ENCODE measurements around the gene RAB32.
"Not testable (repeated sequence)": the region's sequence is repeated elsewhere in the genome, so short reads cannot be mapped to it uniquely, and the experiment has no call there.

The RAB32 gene

DNA sequence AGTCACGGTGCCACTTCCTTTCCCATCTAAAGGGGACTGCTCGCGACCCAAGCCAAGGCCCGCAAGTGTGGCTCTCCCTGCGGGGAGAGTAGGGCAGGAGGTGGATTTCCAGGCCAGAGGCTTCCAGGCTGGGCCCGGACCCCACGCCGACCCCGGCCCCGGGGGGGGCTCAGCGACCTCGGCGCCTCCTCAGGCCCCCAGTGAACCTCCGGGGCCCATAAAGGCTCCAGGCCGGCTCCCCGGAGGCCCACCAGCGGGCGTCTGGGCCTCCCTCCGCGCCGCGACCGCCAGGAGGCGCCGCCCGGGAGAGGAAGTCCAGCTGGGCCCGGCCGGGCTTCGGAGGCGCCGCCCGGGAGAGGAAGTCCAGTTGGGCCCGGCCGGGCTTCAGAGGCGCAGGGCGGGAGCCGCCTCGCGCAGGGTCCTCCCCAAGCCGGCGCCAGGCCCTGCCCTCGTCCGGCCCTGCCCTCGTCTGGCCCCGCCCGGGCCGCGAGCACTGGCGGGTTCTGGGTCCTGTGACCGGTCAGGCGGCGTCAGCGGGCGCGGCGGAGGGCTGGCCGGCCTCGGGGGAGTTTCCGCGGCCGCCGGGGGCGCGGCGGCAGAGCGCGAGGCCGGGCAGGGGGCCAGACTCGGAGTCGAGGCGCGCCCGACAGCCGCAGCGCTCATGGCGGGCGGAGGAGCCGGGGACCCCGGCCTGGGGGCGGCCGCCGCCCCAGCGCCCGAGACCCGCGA lies at the start of gene RAB32:
RAB32 (plus strand) TSS at position 623 of the 729 bp plus-strand sequence; CDS start at position 662, 39 bp downstream.
- peak within 1 kb of the TSS; percentile 62 for H3K4me3 ChIP-seq (ENCODE audit: low read depth, low read length)

DNA sequence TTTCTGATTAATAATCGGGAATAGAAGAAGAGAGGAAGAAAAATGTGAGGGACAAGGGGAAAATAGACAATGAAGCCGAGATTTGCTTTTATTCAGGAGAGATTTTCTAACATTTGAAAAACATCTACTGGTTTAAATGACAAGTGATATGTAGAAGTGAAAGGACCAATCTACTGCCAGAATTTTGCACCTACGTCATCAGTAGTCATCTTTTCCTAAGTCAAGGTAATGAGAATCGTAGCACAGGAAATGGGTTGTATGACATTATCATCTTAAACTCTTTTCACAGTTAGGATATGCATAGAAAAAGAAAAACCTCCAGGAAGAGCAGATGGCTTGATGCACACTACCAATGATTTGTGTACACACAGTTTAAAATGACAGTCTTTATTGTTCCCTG lies 45.3 kb upstream of the RAB32 start:
- no peak overlapping the region for H3K4me3 ChIP-seq (ENCODE audit: low read depth, low read length)

DNA sequence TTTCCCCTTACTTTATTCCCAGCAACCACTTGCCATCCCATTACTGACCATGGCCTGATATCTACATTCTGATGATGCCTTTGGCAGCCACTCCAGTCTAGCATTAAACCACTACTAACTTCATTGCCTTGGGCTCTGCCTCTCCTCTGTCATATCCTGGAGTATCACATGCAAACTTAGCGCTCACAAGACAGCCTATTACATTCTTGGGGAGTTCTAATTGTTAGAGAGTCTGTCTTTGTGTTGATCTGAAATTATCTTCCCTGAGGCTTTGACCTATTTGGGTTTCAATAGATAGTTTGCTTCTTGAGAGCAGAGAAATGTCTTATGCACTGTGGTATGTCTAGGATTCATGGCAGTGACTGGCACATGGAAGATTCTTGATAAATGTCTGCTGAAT lies 40.5 kb upstream of the RAB32 start:
- no peak overlapping the region for H3K4me3 ChIP-seq (ENCODE audit: low read depth, low read length)

DNA sequence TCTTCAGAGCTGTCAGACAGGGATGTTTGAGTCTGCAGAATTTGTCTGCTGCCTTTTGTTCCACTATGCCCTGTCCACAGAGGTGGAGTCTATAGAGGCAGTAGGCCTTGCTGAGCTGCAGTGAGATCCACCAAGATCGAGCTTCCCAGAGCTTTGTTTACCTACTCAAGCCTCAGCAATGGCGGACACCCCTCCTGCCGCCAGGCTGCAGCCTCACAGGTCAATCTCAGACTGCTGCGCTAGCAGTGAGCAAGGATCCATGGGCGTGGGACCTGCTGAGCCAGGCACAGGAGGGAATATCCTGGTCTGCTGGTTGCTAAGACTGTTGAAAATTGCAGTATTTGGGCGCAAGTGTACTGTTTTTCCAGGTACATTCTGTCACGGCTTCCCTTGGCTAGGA lies 28.4 kb upstream of the RAB32 start:
- no peak overlapping the region for H3K4me3 ChIP-seq (ENCODE audit: low read depth, low read length)

DNA sequence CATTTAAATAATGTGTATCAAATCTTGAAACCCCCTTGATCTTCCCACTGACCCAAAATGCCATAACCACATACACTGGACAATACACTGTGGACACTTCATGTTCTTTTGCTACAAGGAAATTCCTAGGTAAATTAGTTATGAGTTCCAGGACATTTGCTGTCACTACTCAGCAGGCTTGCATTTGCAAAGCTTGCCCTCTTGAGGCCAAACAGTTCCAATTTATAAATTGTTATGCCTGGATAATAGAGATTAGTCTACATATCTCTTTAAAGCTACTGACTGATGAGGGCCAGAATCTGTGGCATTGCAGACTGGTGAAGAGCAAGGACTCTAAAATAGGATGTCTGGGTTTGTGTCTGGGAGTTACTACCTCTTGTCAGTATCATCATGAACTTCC lies 17.4 kb upstream of the RAB32 start:
- H3K4me3 ChIP-seq (ENCODE audit: low read depth, low read length) = no peak overlapping the region

DNA sequence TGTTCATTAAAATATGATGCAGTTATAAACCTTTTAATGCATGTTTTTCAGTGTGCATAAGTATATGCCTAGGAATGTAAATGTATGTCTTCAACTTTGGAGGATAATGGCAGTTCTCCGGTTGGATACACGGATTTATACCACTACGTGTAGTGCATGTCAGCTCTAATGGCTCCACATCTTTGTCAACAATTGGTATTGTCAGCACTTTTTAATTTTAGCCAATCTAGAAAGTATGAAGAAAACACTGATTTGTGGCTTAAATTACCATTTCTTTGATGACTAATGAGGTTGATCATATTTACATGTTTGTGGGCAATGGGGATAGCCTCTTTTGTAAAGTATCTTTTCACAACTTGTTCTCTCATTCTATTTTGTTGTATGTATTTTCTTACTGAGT lies 10.9 kb upstream of the RAB32 start:
- no peak overlapping the region for H3K4me3 ChIP-seq (ENCODE audit: low read depth, low read length)

DNA sequence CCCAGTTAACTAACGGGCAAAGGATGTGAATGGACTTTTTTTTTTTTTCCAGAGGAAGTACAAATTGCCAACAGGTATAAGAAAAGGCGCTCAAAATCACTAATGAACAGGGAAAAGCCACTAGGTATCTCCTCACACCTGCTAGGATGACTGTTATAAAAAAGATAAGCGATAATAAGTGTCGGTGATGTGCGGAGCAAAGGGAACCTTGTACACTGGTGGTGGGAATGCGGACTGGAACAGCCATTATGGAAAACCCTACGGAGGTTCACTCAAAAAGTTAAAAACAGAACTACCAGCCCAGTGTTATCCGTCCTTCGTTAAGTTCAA lies 787 bp upstream of the RAB32 start:
- H3K4me3 ChIP-seq (ENCODE audit: low read depth, low read length) = peak overlapping the region; percentile 41

DNA sequence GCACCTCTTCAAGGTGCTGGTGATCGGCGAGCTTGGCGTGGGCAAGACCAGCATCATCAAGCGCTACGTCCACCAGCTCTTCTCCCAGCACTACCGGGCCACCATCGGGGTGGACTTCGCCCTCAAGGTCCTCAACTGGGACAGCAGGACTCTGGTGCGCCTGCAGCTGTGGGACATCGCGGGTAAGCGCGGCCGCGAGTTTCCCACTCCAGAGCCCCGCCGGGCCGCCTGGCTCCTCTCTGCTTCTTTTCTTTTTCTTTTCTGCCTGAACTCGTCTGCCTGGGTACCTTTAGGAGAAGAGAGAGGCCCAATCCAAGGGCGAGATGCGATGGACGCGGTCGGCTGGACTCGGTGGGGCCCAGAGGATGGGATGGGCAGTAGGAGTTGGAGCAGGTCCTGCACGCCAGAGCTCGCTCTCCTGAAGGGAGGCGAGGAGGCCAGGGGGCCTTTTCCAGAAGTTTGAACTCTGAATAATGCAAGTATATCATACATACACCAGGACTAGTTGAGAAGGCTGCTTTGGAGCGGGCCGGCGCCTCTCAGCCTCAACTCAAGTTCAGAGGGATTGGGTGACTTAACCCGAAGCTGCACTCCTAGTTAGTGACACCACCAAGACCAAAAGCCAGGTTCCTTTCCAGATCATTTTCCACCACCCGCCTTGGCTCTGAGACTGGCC lies 445 bp downstream of the RAB32 start:
- peak overlapping the region; percentile 62 for H3K4me3 ChIP-seq (ENCODE audit: low read depth, low read length)

DNA sequence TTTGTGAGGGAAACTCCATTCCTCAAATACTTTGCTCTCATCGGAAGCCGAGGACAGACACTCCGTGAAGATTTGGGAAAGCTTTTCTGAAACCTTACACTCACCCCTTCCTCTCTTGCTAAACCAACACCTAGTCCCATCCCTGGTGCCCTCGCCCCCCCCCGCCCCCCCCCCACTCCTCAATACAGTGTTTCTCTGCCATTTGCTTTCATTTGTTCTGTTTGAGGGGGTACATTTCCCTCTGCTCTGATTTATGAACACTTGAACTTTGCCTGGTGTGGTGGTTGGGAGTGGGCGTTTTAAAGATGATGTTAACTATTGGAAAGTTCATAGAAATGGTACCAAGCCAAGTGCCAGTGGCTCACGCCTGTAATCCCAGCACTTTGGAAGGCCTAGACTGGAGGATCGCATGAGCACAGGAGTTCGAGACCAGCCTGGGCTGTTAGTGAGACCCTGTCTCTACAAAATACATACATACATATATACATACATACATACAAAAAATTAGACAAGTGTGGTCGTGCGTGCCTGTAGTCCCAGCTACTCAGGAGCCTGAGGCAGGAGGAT lies 1.1 kb downstream of the RAB32 start:
- H3K4me3 ChIP-seq (ENCODE audit: low read depth, low read length) = peak overlapping the region; percentile 62

DNA sequence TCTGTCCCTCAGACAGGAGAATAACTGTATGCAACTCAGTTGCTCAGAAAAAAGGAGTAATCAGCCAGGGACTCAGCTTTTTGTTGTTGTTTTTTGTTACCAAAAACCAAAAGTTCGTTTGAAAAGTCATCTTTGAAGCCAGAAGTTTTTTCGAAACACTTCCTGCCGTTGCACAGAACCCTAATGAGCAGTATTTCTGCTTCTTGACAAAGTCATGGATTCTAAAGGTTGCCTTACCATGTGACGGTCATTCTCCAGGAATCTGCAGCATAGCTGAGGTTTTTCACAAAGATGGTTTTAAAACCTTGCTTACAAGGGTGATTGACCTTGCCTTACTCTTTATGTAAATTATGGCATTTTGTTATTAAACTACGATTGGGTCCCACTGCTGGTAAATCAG lies 1.9 kb downstream of the RAB32 start:
- H3K4me3 ChIP-seq (ENCODE audit: low read depth, low read length) = no peak overlapping the region

DNA sequence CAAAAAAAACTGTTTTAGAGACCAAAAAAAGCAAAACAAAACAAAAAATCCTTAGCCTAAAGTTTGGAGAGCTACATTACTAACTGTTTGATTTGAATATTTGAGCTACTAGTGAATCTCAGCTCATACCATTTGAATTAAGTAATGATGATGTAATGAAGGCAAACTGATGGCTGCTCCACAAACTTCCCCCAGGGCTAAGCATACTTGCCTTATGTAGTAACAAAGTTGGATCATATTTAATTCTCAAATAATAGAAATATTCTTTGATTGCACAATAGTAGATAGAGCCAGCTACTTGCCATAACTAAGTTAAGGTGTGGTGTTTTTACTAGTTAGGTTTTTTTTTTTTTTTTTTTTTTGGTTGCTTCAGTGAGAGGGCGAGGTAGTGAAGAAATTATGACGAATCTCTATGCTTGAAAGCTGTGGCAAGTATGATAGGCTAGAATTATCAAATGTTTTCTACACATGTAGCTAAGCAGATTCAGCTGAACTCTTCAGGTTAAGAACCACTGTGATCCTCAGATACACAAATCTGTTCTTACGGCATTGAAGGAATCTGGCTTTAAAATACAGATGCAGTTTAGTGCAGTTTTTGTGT lies 2.9 kb downstream of the RAB32 start:
- H3K4me3 ChIP-seq (ENCODE audit: low read depth, low read length) = no peak overlapping the region

DNA sequence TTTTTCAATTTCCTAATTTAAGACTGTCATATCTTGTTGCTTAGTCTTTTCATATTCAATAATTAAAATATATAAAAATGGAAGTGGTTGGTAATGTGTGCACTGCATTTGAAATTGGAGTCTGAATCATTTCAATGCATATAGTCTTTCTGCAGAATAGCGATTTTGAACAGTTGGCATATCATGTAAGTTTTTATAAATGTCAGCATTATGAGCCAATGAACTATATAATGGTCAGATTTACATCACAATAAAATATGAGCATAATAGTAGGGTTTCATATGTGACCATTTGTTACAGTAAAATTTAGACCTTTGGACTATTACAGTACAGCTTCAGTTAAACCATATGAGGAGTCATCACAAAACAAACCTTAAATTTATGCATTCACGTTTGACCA lies 4.3 kb downstream of the RAB32 start:
- no peak overlapping the region for H3K4me3 ChIP-seq (ENCODE audit: low read depth, low read length)

DNA sequence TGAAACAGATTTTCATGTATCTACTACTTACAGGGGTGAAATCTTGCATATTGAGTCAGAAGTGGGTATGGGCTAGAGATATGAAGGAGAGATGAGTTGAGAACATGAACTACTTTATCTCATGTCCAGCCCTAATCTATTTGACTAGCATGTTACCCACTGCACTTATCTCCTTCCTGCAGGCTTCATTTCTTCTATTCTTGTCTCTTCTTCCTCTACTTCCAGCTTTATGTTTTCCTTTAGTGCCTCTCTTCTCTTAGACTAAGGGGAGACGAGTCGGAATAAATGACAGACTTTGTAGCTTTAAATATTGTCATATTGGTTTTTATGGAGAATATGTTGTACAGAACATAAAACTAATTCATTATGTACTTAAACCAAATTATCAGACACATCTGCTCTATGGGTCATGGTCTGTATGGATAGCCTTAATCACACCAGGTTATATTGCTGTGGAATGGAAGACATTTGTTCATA lies 5.3 kb downstream of the RAB32 start:
- H3K4me3 ChIP-seq (ENCODE audit: low read depth, low read length) = no peak overlapping the region

DNA sequence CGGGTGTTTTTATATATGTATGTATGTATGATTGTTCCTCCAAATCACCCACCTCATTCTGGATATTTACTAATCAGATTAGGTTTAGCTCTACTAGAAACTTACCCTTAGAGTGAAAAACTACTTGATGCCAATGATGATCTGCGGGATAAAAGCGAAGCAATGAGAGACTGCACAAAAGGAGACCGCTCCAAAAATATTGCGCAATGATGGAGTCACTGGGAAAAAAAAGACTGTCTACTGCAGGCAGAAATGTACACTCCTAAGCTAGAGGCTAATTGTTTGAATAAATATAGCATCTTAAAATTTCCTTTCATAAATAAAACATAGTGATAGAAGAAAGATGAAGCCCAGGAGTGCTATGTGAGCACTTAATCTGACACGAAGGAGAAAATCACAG lies 7.3 kb downstream of the RAB32 start:
- H3K4me3 ChIP-seq (ENCODE audit: low read depth, low read length) = no peak overlapping the region

DNA sequence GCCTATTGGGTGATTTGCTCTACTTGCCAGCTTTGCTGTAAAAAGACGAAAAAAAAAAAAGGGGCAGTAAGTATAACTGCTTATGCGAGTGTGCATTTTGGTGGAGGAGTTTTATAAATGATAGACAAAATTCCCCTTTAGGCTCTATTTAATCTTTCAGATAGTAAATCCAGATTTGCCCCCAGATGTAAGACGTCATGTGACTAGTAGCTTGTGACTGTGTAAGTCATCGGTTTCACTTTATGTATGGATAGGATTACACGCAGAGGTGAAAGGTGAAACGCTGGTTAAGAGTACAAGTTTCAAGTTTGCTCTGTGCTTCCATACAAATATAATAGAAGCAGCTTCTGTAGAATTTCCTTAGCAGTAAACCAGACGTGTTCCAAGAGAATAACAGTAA lies 7.9 kb downstream of the RAB32 start:
- H3K4me3 ChIP-seq (ENCODE audit: low read depth, low read length) = no peak overlapping the region

DNA sequence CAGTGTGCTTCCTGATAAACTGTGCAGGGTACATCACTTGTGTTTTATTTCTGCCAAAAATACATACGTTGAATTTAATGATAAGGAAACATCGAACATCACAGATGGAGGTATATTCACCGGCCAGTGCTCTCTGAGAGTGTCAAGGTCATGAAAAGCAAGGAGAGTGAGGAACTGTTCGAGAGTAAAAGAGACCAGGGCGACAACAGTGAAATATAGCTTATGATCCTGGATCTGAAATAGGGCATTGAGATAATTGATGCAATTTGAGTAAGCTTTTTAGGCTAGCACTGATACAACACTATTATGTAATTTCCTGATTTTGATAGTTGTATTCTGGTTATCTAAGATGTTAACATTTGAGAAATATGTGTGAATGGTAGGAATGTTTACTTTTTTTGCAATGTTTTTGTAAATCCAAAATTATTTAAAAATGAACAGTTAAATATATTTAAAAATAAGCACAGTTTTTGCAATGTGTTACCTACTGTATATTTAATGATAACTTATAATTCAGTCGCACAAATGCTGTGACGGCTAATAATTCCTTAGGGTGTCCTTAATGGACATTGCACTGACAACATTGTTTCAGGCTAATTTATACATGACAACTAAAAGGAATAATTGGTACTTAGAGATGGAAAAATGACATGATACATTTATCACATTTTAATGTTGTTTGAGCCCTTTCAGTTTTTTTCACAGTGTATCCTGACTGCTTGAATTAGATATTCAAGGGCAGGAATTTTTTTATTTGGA lies 9.9 kb downstream of the RAB32 start:
- no peak overlapping the region for H3K4me3 ChIP-seq (ENCODE audit: low read depth, low read length)

DNA sequence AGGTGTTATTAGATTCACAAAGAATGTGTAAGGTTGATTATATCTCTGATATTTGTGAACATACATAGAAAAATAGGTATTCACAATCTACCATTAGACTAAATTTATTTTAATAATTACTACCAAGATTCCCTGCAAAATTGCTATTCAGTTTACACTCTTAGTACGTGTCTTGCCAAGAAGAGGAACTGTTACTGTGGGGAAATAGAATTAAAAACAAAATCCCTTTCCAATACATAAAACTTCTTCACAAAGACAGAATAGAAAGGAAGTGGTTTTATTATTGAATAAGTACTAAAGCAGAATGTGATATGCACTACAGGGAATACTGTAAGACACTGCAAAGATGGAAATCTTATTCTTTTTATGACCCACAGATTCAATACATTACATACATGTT lies 17.0 kb downstream of the RAB32 start:
- H3K4me3 ChIP-seq (ENCODE audit: low read depth, low read length) = no peak overlapping the region

DNA sequence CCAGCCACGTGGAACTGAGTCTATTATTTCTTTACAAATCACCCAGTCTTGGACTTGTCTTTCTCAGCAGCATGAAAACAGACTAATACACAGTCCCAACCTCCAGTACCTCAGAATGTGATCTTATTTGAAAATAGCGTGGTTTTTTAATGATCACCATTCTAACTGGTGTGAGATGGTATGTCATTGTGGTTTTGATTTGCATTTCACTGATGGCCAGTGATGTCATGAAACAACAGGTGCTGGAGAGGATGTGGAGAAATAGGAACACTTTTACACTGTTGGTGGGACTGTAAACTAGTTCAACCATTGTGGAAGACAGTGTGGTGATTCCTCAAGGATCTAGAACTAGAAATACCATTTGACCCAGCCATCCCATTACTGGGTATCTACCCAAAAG lies 23.0 kb downstream of the RAB32 start:
- H3K4me3 ChIP-seq (ENCODE audit: low read depth, low read length) = not testable (repeated sequence)

DNA sequence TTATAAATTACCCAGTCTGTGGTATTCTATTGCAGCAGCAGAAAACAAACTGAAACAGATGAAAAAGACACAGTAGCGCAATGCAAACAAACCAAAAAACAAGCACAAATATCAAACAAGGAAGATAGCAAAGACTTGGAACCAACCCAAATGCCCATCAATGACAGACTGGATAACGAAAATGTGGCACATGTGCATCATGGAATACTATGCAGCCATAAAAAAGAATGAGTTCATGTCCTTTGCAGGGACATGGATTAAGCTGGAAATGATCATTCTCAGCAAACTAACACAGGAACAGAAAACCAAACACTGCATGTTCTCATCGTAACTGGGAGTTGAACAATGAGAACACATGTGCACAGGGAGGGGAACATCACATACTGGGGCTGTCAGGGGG lies 25.0 kb downstream of the RAB32 start:
- not testable (repeated sequence) for H3K4me3 ChIP-seq (ENCODE audit: low read depth, low read length)

DNA sequence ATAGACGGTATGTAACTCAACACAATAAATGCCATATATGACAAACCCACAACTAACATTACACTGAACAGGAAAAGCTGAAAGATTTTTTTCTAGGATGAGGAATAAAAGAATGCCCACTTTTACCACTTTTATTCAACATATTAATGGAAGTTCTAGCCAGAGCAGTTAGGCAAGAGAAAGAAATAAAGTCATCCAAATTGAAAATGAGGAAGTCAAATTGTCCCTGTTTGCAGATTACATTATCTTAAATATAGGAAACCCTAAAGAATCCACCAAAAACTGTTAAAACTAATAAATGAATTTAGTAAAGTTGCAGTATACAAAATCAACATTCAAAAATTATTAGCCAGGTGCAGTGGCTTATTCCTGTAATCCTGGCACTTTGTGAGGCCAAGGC lies 30.6 kb downstream of the RAB32 start:
- H3K4me3 ChIP-seq (ENCODE audit: low read depth, low read length) = no peak overlapping the region

DNA sequence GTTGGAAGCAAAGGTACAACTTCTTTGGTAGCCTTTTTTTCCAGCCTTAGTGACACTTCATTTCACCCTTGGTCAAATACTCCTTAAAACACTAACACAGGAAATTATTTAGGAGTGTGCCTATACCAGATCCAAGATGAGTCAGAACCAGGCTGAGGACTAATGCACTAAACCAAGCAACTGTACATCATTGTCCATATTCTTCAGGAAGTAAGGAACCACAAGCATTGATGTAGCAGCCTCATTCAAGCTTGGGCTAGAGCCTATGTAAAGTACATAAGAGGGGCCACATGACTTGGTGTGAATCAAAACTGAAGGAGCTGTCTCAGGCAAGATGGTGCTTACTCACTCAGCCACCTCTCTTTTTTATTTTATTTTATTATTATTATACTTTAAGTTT lies 34.4 kb downstream of the RAB32 start:
- H3K4me3 ChIP-seq (ENCODE audit: low read depth, low read length) = no peak overlapping the region

All from iPS-11a (cell line).